ENCODE results near the gene EFS. TPM values are rescaled to one million over a fixed set of nuclear protein-coding genes. Genes with fewer than 3 reads are reported as not detected.
"Not testable (repeated sequence)": the region's sequence is repeated elsewhere in the genome, so short reads cannot be mapped to it uniquely, and the experiment has no call there.

Gene EFS
- total RNA-seq, 1 experiment from 2014 or later, result 0.36 TPM

GRCh38 chr14:23402296-23403138 is 37.5 kb upstream of the EFS start:
- Histone ChIP-seq H2AFZ (ENCODE audit: low read length) (no peak overlapping the region), H3K9ac (ENCODE audit: low read length) (no peak overlapping the region), H3F3A (ENCODE audit: low read length, unreplicated experiment) (no peaks in the 10 kb centered on the region), H4K20me1 (ENCODE audit: low read length) (no peaks in the 10 kb centered on the region), H3K9me3 (ENCODE audit: low read length) (no peaks in the 10 kb centered on the region), H3K27me3 (ENCODE audit: low read length) (peaks cover 52% of the 10 kb centered on the region), H3K27ac (ENCODE audit: low read length) (no peak overlapping the region), H3K4me3 (ENCODE audit: low read length) (no peak overlapping the region), H3K4me2 (ENCODE audit: low read length) (no peak overlapping the region), H3K4me1 (ENCODE audit: insufficient read depth, low read length) (no peaks in the 10 kb centered on the region), H3K36me3 (ENCODE audit: low read depth, low read length) (no peaks in the 10 kb centered on the region), H3K79me2 (ENCODE audit: low read length) (no peaks in the 10 kb centered on the region), H3K9me2 (replicated peaks; ENCODE audit: low read length) (no peaks in the 10 kb centered on the region)
- no peak for ATAC-seq
- ChIA-PET CTCF (no interaction called here), POLR2A (ENCODE audit: unreplicated experiment) (no interaction called here)
- intact Hi-C loops (cut with micrococcal nuclease), result no loop called here
- TF ChIP-seq CTCF (conservative IDR thresholded peaks at IDR 0.05; ENCODE audit: low read depth, low read length), result no peak
- no peak for TF ChIP-seq EZH2phosphoT487 (IDR thresholded peaks at IDR 0.05; ENCODE audit: borderline replicate concordance, low read length)
- no peak for TF ChIP-seq EZH2 (IDR thresholded peaks at IDR 0.05; ENCODE audit: low read length, unreplicated experiment)
- no peak for DNase-seq
- no TSS peak for BruUV-seq (replicated peaks)

GRCh38 chr14:23401291-23401690 is 36.3 kb upstream of the EFS start:
- ATAC-seq (no peak), DNase-seq (no peak)
- no peaks in the 10 kb centered on the region for H3F3A ChIP-seq (ENCODE audit: low read length, unreplicated experiment)
- H3K79me2 ChIP-seq (ENCODE audit: low read length), result no peaks in the 10 kb centered on the region
- intact Hi-C loops (cut with micrococcal nuclease), result no loop called here
- POLR2A ChIA-PET (ENCODE audit: unreplicated experiment), result no interaction called here
- H3K4me3 ChIP-seq (ENCODE audit: low read length), result no peak overlapping the region
- H2AFZ ChIP-seq (ENCODE audit: low read length), result no peak overlapping the region
- no peak overlapping the region for H3K9ac ChIP-seq (ENCODE audit: low read length)
- H3K4me2 ChIP-seq (ENCODE audit: low read length), result no peak overlapping the region
- no peaks in the 10 kb centered on the region for H3K9me3 ChIP-seq (ENCODE audit: low read length)
- no peaks in the 10 kb centered on the region for H4K20me1 ChIP-seq (ENCODE audit: low read length)
- no peaks in the 10 kb centered on the region for H3K4me1 ChIP-seq (ENCODE audit: insufficient read depth, low read length)
- no TSS peak for BruUV-seq (replicated peaks)
- H3K27me3 ChIP-seq (ENCODE audit: low read length), result peaks cover 52% of the 10 kb centered on the region
- no peaks in the 10 kb centered on the region for H3K36me3 ChIP-seq (ENCODE audit: low read depth, low read length)
- TF ChIP-seq CTCF (conservative IDR thresholded peaks at IDR 0.05; ENCODE audit: low read depth, low read length) (no peak), EZH2 (IDR thresholded peaks at IDR 0.05; ENCODE audit: low read length, unreplicated experiment) (no peak)
- no peaks in the 10 kb centered on the region for H3K9me2 ChIP-seq (replicated peaks; ENCODE audit: low read length)
- no peak overlapping the region for H3K27ac ChIP-seq (ENCODE audit: low read length)
- CTCF ChIA-PET, result no interaction called here

GRCh38 chr14:23400496-23401149 is 35.7 kb upstream of the EFS start:
- H3K9me3 ChIP-seq (ENCODE audit: low read length); H3K27ac ChIP-seq (ENCODE audit: low read length); H3K9me2 ChIP-seq (replicated peaks; ENCODE audit: low read length); H2AFZ ChIP-seq (ENCODE audit: low read length); H3F3A ChIP-seq (ENCODE audit: low read length, unreplicated experiment); POLR2A ChIA-PET (ENCODE audit: unreplicated experiment); H3K4me2 ChIP-seq (ENCODE audit: low read length); H3K36me3 ChIP-seq (ENCODE audit: low read depth, low read length); CTCF ChIA-PET; H4K20me1 ChIP-seq (ENCODE audit: low read length); intact Hi-C loops (cut with micrococcal nuclease); ATAC-seq; H3K4me1 ChIP-seq (ENCODE audit: insufficient read depth, low read length); BruUV-seq (replicated peaks); H3K4me3 ChIP-seq (ENCODE audit: low read length); DNase-seq; H3K9ac ChIP-seq (ENCODE audit: low read length); H3K79me2 ChIP-seq (ENCODE audit: low read length): not testable (repeated sequence)
- peaks cover 56% of the 10 kb centered on the region for H3K27me3 ChIP-seq (ENCODE audit: low read length)
